Measurements from ENCODE around the gene METTL2A.
"Not testable (repeated sequence)": the region's sequence is repeated elsewhere in the genome, so short reads cannot be mapped to it uniquely, and the experiment has no call there.

GRCh38 chr17:62453041-62453440 is 29.3 kb downstream of the METTL2A start:
- TF ChIP-seq CTCF (IDR thresholded peaks at IDR 0.05); POLR2A (IDR thresholded peaks at IDR 0.05; ENCODE audit: low read length); NFE2L2 (conservative IDR thresholded peaks at IDR 0.05; ENCODE audit: low read length); HMGXB4 (CRISPR knock-in tag; IDR thresholded peaks at IDR 0.05; ENCODE audit: borderline replicate concordance); RAD21 (conservative IDR thresholded peaks at IDR 0.05 in 1 of 2, IDR thresholded peaks at IDR 0.05 in 1 of 2); CEBPB (IDR thresholded peaks at IDR 0.05); E2F6 (IDR thresholded peaks at IDR 0.05; ENCODE audit: borderline replicate concordance, low read depth); EP300 (IDR thresholded peaks at IDR 0.05); KDM1A (IDR thresholded peaks at IDR 0.05; ENCODE audit: low read depth); MYC (IDR thresholded peaks at IDR 0.05; ENCODE audit: borderline replicate concordance, low read length); HOXA7 (CRISPR knock-in tag; IDR thresholded peaks at IDR 0.05); MAZ (IDR thresholded peaks at IDR 0.05; ENCODE audit: borderline replicate concordance, low read depth, low read length); SREBF2 (IDR thresholded peaks at IDR 0.05); BCL3 (IDR thresholded peaks at IDR 0.05): not testable (repeated sequence)
